ENCODE results near the gene WWC2.

- TF ChIP-seq POLR2A (IDR thresholded peaks at IDR 0.05; ENCODE audit: low read depth, low read length) (no peak), POLR2AphosphoS5 (IDR thresholded peaks at IDR 0.05; ENCODE audit: insufficient read depth, low read depth, low read length) (no peak), GATA2 (IDR thresholded peaks at IDR 0.05; ENCODE audit: insufficient read depth, insufficient read length, low read depth, low read length) (no peak), CTCF (IDR thresholded peaks at IDR 0.05; ENCODE audit: extremely low read depth in 1 of 2, insufficient read depth in 1 of 2, low read depth in 1 of 2, low read length in 2 of 2) (no peak), EZH2 (IDR thresholded peaks at IDR 0.05; ENCODE audit: borderline replicate concordance, low read depth, low read length, severe bottlenecking) (no peak), JUN (IDR thresholded peaks at IDR 0.05; ENCODE audit: borderline replicate concordance, insufficient read depth, insufficient read length, low read depth) (no peak)
- TF ChIP-seq, protein P1, sequence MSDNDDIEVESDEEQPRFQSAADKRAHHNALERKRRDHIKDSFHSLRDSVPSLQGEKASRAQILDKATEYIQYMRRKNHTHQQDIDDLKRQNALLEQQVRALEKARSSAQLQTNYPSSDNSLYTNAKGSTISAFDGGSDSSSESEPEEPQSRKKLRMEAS (IDR thresholded peaks at IDR 0.05; ENCODE audit: insufficient read depth, insufficient read length), result no peak
Observed at GRCh38 chr4:183192571-183192970, 93.5 kb downstream of the WWC2 start.

Measured in endothelial cell of umbilical vein (primary cell).